Measurements from ENCODE around the gene XAGE1A. TPM values are rescaled to one million over a fixed set of nuclear protein-coding genes. Genes with fewer than 3 reads are reported as not detected.
"Not testable (repeated sequence)": the region's sequence is repeated elsewhere in the genome, so short reads cannot be mapped to it uniquely, and the experiment has no call there.

Gene XAGE1A, protein sequence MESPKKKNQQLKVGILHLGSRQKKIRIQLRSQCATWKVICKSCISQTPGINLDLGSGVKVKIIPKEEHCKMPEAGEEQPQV
- total RNA-seq: not detected
- total RNA-seq (2013): not detected

DNA sequence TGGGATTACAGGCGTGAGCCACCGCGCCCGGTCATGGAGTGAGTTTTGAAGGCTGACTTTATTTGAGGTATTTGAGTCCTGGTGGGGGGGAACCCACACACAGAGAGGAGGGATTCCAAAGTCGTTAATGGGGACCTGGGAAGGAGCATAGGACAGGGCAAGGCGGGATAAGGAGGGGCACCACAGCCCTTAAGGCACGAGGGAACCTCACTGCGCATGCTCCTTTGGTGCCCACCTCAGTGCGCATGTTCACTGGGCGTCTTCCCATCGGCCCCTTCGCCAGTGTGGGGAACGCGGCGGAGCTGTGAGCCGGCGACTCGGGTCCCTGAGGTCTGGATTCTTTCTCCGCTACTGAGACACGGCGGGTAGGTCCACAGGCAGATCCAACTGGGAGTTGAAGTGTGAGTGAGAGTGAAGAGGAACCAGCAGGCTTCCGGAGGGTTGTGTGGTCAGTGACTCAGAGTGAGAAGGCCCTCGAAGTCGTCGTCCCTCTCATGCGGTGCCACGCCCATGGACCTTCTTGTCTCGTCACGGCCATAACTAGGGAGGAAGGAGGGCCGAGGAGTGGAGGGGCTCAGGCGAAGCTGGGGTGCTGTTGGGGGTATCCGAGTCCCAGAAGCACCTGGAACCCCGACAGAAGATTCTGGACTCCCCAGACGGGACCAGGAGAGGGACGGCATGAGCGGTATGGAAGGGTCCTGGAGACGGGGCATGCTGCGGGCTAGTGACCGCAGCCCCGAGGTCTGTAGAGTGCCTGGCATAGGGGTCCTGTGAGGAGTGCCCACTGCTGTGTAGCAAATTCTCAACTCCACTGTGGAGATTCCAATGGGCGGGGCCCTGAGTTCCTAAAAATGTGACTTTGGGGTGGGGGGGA lies at the start of gene XAGE1A:
Gene XAGE1A (plus strand): TSS at position 264 of the 874 bp plus-strand sequence. CDS start 1,554 bp downstream, outside the sequence.
- H3K4me1 Mint-ChIP-seq; H3K36me3 Mint-ChIP-seq; H3K4me3 ChIP-seq (ENCODE audit: low read length); H3K27me3 ChIP-seq (ENCODE audit: control insufficient read depth, insufficient read depth, low read length); H3K4me3 Mint-ChIP-seq; intact Hi-C loops (cut with micrococcal nuclease); H3K27ac Mint-ChIP-seq; H3K9me3 ChIP-seq (ENCODE audit: control insufficient read depth, insufficient read depth, low read length); H3K36me3 ChIP-seq (ENCODE audit: control insufficient read depth, insufficient read depth, low read length); H3K27me3 Mint-ChIP-seq (ENCODE audit: low read depth in 2 of 2); H3K27ac ChIP-seq (ENCODE audit: low read length); ATAC-seq; H3K4me1 ChIP-seq (ENCODE audit: control insufficient read depth, insufficient read depth, low read length); DNase-seq; H3K9me3 Mint-ChIP-seq: not testable (repeated sequence)
- WGBS (ENCODE audit: insufficient coverage): no CpG with 5 or more reads among the region's 41 CpGs

DNA sequence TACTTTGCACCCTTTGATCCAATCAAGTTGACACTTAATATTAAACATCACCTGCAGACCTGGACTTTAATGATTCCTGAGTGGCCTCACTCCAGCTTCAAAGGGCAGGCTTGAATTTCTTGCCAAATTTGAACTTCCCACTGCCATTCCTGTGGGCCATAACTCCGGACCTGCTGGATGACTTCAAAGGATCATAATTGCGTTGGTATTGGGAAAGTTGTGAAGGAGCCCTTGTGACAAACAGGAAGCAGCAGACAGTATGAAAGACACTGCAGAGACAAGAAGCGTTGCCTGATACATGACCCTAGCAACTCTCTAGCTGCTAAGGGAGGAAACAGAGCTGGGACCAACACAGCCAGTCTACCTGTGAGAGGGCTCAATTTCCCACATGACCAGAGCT lies 43.6 kb upstream of the XAGE1A start:
- H3K36me3 ChIP-seq (ENCODE audit: control insufficient read depth, insufficient read depth, low read length); ATAC-seq; H3K9me3 ChIP-seq (ENCODE audit: control insufficient read depth, insufficient read depth, low read length); H3K27me3 ChIP-seq (ENCODE audit: control insufficient read depth, insufficient read depth, low read length); H3K4me1 ChIP-seq (ENCODE audit: control insufficient read depth, insufficient read depth, low read length); DNase-seq; H3K4me1 Mint-ChIP-seq; H3K27ac ChIP-seq (ENCODE audit: low read length); H3K4me3 Mint-ChIP-seq; H3K36me3 Mint-ChIP-seq; H3K27ac Mint-ChIP-seq; H3K4me3 ChIP-seq (ENCODE audit: low read length); H3K9me3 Mint-ChIP-seq; intact Hi-C loops (cut with micrococcal nuclease): not testable (repeated sequence)
- peaks cover 4 to 12% of the 10 kb centered on the region in 2 donors for H3K27me3 Mint-ChIP-seq (ENCODE audit: low read depth in 2 of 2)
- 73% methylated on average over 3 of the region's 3 CpGs for WGBS (ENCODE audit: insufficient coverage)

DNA sequence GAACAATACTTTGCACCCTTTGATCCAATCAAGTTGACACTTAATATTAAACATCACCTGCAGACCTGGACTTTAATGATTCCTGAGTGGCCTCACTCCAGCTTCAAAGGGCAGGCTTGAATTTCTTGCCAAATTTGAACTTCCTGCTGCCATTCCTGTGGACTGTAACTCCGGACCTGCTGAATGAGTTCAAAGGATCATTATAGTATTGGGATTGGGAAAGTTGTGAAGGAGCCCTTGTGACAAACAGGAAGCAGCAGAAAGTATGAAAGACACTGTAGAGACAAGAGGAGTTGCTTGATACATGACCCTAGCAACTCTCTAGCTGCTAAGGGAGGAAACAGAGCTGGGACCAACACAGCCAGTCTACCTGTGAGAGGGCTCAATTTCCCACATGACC lies 24.3 kb upstream of the XAGE1A start:
- H3K9me3 Mint-ChIP-seq; H3K4me3 ChIP-seq (ENCODE audit: low read length); H3K27me3 ChIP-seq (ENCODE audit: control insufficient read depth, insufficient read depth, low read length); intact Hi-C loops (cut with micrococcal nuclease); H3K27ac Mint-ChIP-seq; ATAC-seq; H3K36me3 ChIP-seq (ENCODE audit: control insufficient read depth, insufficient read depth, low read length); H3K36me3 Mint-ChIP-seq; H3K4me1 Mint-ChIP-seq; H3K27ac ChIP-seq (ENCODE audit: low read length); H3K4me1 ChIP-seq (ENCODE audit: control insufficient read depth, insufficient read depth, low read length); H3K4me3 Mint-ChIP-seq; H3K9me3 ChIP-seq (ENCODE audit: control insufficient read depth, insufficient read depth, low read length); DNase-seq: not testable (repeated sequence)
- H3K27me3 Mint-ChIP-seq (ENCODE audit: low read depth in 2 of 2): peaks cover 0 to 21% of the 10 kb centered on the region in 2 donors
- 63% methylated on average over 1 of the region's 1 CpG for WGBS (ENCODE audit: insufficient coverage)

DNA sequence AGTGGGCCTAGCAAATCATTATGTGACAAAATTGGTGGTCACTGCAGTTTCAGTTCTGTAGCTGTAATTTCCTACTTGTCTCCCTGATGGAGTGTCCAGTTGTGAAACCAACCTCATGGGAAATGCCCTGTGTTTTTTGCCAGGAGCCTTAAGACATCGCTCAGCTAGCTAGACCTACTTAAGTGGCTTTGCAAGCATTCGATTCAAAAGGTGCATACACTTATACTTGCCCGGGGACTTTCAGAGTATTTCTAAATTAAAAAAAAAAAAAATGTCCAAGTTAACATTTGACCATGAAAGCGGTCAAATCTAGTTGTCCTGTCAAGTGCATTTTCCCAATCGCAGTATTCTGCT lies 788 bp downstream of the XAGE1A start:
- H3K9me3 Mint-ChIP-seq; H3K4me3 Mint-ChIP-seq; H3K4me1 Mint-ChIP-seq; H3K27me3 Mint-ChIP-seq (ENCODE audit: low read depth in 2 of 2); H3K4me1 ChIP-seq (ENCODE audit: control insufficient read depth, insufficient read depth, low read length); intact Hi-C loops (cut with micrococcal nuclease); H3K27ac ChIP-seq (ENCODE audit: low read length); H3K27me3 ChIP-seq (ENCODE audit: control insufficient read depth, insufficient read depth, low read length); H3K36me3 ChIP-seq (ENCODE audit: control insufficient read depth, insufficient read depth, low read length); H3K36me3 Mint-ChIP-seq; ATAC-seq; H3K27ac Mint-ChIP-seq; DNase-seq; H3K4me3 ChIP-seq (ENCODE audit: low read length); H3K9me3 ChIP-seq (ENCODE audit: control insufficient read depth, insufficient read depth, low read length): not testable (repeated sequence)
- WGBS (ENCODE audit: insufficient coverage): no CpG with 5 or more reads among the region's 5 CpGs

DNA sequence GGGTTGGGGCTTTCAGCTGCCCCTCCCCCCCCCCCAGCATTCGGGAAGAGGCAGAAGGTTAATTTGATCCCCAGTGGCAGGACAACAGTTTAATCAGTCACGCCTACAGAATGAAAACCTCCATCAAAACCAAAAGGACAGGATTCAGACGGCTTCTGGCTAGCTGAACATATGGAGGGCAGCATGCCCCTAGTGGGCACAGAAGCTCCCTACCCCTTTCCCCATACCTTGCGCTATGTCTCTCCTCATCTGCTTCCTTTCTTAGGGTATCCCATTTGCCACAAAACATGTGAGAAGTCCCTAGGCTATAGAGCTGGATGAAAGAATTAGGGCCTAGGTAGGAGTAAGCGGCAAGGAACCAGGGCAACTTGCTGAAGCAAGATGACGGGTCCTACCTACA lies 5.8 kb downstream of the XAGE1A start:
- peaks cover 4 to 14% of the 10 kb centered on the region in 2 donors for H3K27me3 Mint-ChIP-seq (ENCODE audit: low read depth in 2 of 2)
- WGBS (ENCODE audit: insufficient coverage): no CpG with 5 or more reads among the region's 6 CpGs
- H3K27me3 ChIP-seq (ENCODE audit: control insufficient read depth, insufficient read depth, low read length); H3K36me3 Mint-ChIP-seq; DNase-seq; H3K27ac Mint-ChIP-seq; H3K9me3 ChIP-seq (ENCODE audit: control insufficient read depth, insufficient read depth, low read length); H3K4me1 ChIP-seq (ENCODE audit: control insufficient read depth, insufficient read depth, low read length); intact Hi-C loops (cut with micrococcal nuclease); H3K36me3 ChIP-seq (ENCODE audit: control insufficient read depth, insufficient read depth, low read length); ATAC-seq; H3K4me3 Mint-ChIP-seq; H3K4me3 ChIP-seq (ENCODE audit: low read length); H3K9me3 Mint-ChIP-seq; H3K27ac ChIP-seq (ENCODE audit: low read length); H3K4me1 Mint-ChIP-seq: not testable (repeated sequence)

Data from natural killer cell (primary cell).